GM23248 (cell line): Measurements from ENCODE around the gene DCAF5. TPM values are rescaled to one million over a fixed set of nuclear protein-coding genes. Genes with fewer than 3 reads are reported as not detected.

ENCODE experiments used
- DNase-seq: peaks from one replicate; pipeline ENCODE4 v3.0.0-alpha.2; 2015
- H2AFZ ChIP-seq: fragments of 200-600 bp; sonication (generic); 2 replicates; pipeline ENCODE4 v1.6.1; 2016; ENCODE audit warnings: antibody characterized with exemption
- H3F3A ChIP-seq: fragments of 200-600 bp; sonication (generic); 2 replicates; pipeline ENCODE4 v1.6.1; 2016; ENCODE audit warnings: mild to moderate bottlenecking, antibody characterized with exemption, mixed run types; ENCODE audit not compliant: insufficient read depth
- H3K27ac ChIP-seq: fragments of 200-600 bp; sonication (generic); 2 replicates; pipeline ENCODE4 v1.5.1; 2016; ENCODE audit warnings: mild to moderate bottlenecking
- H3K27me3 ChIP-seq: fragments of 200-600 bp; sonication (generic); replicated peaks from 2 replicates; pipeline ENCODE4 v1.6.1; 2016; ENCODE audit warnings: mild to moderate bottlenecking; ENCODE audit not compliant: insufficient read depth
- H3K36me3 ChIP-seq: fragments of 200-600 bp; sonication (generic); 2 replicates; pipeline ENCODE4 v1.6.1; 2016; ENCODE audit warnings: low read depth, mild to moderate bottlenecking
- H3K4me1 ChIP-seq: fragments of 200-600 bp; sonication (generic); 2 replicates; pipeline ENCODE4 v1.6.1; 2016; ENCODE audit warnings: mild to moderate bottlenecking; ENCODE audit not compliant: insufficient read depth
- H3K4me2 ChIP-seq: fragments of 200-600 bp; sonication (generic); one replicate; pipeline ENCODE4 v1.6.1; 2016; ENCODE audit warnings: mild to moderate bottlenecking; ENCODE audit not compliant: unreplicated experiment
- H3K4me3 ChIP-seq: fragments of 200-600 bp; sonication (generic); 2 replicates; pipeline ENCODE4 v1.5.1; 2016; ENCODE audit warnings: mild to moderate bottlenecking
- H3K79me2 ChIP-seq: fragments of 200-600 bp; sonication (generic); 2 replicates; pipeline ENCODE4 v1.6.1; 2016; ENCODE audit warnings: mild to moderate bottlenecking; ENCODE audit not compliant: insufficient read depth
- H3K9ac ChIP-seq: fragments of 200-600 bp; sonication (generic); 2 replicates; pipeline ENCODE4 v1.6.1; 2016; ENCODE audit warnings: mild to moderate bottlenecking
- H3K9me2 ChIP-seq: fragments of 200-600 bp; sonication (generic); 2 replicates; pipeline ENCODE4 v1.6.1; 2016; ENCODE audit warnings: mixed run types, mild to moderate bottlenecking, moderate library complexity; ENCODE audit not compliant: insufficient read depth
- H3K9me3 ChIP-seq: fragments of 200-600 bp; sonication (generic); one replicate; pipeline ENCODE4 v1.6.1; 2017; ENCODE audit warnings: low read depth
- H4K20me1 ChIP-seq: fragments of 200-600 bp; sonication (generic); 2 replicates; pipeline ENCODE4 v1.6.0; 2016; ENCODE audit not compliant: insufficient read depth
- EZH2 ChIP-seq: fragments of 200-600 bp; sonication (generic); IDR thresholded peaks from 2 replicates; pipeline ENCODE4 v1.6.1; 2018; ENCODE audit warnings: antibody characterized with exemption, mild to moderate bottlenecking; ENCODE audit not compliant: insufficient read depth, poor library complexity, severe bottlenecking
- EZH2phosphoT487 ChIP-seq: fragments of 200-600 bp; sonication (generic); IDR thresholded peaks from 2 replicates; pipeline ENCODE4 v1.6.1; 2018; ENCODE audit warnings: antibody characterized with exemption, moderate library complexity, mild to moderate bottlenecking, low read depth; ENCODE audit not compliant: insufficient read depth
- WGBS, 2 experiments: methylation state at CpG; one replicate each; pipeline ENCODE4 v1.1.6; 2015 to 2017; ENCODE audit warnings: low lambda C conversion rate in 2 of 2, low coverage in 1 of 2; ENCODE audit errors: missing lambda C conversion rate in 2 of 2; 5-methylcytosine and 5-hydroxymethylcytosine counted together
- in situ Hi-C: fragments of 300-500 bp; cut with MboI; formaldehyde crosslinking; loops from 2 replicates; pipeline ENCODE4 v1.15.0; 2020
- polyA plus RNA-seq: library from polyadenylated mRNA; unstranded; fragments of >200 nt; fragmentation: Nextera tagmentation; extraction: Ambion mirVana; gene quantifications from 2 replicates; pipeline ENCODE4 v1.2.1, GENCODE V29; 2016
- total RNA-seq: library from RNA; depleted of rRNA; stranded (reverse); fragments of >200 nt; shearing (Covaris generic); gene quantifications from 2 replicates; pipeline ENCODE4 v1.2.3, GENCODE V29; 2014; rRNA removed

DCAF5 gene, protein sequence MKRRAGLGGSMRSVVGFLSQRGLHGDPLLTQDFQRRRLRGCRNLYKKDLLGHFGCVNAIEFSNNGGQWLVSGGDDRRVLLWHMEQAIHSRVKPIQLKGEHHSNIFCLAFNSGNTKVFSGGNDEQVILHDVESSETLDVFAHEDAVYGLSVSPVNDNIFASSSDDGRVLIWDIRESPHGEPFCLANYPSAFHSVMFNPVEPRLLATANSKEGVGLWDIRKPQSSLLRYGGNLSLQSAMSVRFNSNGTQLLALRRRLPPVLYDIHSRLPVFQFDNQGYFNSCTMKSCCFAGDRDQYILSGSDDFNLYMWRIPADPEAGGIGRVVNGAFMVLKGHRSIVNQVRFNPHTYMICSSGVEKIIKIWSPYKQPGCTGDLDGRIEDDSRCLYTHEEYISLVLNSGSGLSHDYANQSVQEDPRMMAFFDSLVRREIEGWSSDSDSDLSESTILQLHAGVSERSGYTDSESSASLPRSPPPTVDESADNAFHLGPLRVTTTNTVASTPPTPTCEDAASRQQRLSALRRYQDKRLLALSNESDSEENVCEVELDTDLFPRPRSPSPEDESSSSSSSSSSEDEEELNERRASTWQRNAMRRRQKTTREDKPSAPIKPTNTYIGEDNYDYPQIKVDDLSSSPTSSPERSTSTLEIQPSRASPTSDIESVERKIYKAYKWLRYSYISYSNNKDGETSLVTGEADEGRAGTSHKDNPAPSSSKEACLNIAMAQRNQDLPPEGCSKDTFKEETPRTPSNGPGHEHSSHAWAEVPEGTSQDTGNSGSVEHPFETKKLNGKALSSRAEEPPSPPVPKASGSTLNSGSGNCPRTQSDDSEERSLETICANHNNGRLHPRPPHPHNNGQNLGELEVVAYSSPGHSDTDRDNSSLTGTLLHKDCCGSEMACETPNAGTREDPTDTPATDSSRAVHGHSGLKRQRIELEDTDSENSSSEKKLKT
- 24.5 and 40.2 TPM in 2 replicates for total RNA-seq
- polyA plus RNA-seq, result 24.4 and 26.4 TPM in 2 replicates

DNA sequence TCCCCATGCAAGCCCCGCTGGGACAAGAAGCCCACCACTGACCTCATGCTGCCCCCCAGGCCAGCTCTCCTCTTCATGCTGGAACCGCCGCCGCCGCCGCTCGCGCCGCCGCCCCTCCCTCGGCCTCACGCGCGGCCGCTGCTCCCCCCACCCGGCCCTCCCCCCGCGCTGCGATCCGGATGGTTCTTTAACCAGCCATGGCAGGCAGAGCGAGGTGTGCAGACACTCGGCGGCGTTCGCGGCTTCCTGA is at the start of gene DCAF5:
Gene DCAF5 (minus strand): TSS at position 218 of the 250 bp plus-strand sequence. CDS start 141 bp downstream, at position 77.
- TF ChIP-seq EZH2, result no peak
- no peak for TF ChIP-seq EZH2phosphoT487
- Histone ChIP-seq H3K4me2 (peak within 1 kb of the TSS; percentile 95), H3F3A (peaks cover 14% of the 10 kb centered on the region; the same call in 1 of the 2 replicates), H3K9me2 (no peaks in the 10 kb centered on the region), H3K9me3 (no peaks in the 10 kb centered on the region), H3K79me2 (peaks cover 48% of the 10 kb centered on the region), H3K4me3 (peak within 1 kb of the TSS; percentile 98), H3K27ac (peak within 1 kb of the TSS; percentile 74), H3K36me3 (no peaks in the 10 kb centered on the region), H4K20me1 (0 out of 2 replicates have a peak, but pooled peaks cover 2% of the 10 kb centered on the region), H3K4me1 (peaks cover 34% of the 10 kb centered on the region), H3K9ac (peak within 1 kb of the TSS; percentile 93), H3K27me3 (no peaks in the 10 kb centered on the region), H2AFZ (peak within 1 kb of the TSS; percentile 91)
- WGBS, 2 experiments, result 0% methylated on average over 1 to 26 of the region's 26 CpGs
- in situ Hi-C loops, result no loop called here
- peak; percentile 97 for DNase-seq

DNA sequence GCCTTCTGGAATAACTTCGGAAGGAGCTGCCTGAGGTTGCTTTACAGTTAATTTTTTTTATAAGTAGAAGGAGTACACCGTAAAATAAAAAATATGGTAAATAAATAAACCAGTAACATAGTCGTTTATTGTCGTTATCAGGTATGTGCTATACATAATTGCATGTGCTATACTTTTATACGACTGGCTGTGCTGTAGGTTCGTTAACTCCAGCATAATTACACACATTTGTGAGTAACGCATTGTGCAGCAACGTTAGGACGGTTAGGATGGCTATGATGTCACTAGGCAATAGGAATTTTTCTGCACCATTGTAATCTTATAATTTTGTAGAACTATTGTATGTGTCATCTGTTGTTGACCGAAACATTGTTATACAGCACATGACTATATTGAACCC is 46.9 kb upstream of the DCAF5 start:
- no peak overlapping the region for H3K4me3 ChIP-seq
- 94 to 97% methylated on average over 10 of the region's 10 CpGs for WGBS, 2 experiments
- H4K20me1 ChIP-seq, result no peaks in the 10 kb centered on the region
- DNase-seq, result no peak
- H3K79me2 ChIP-seq, result peaks cover 55% of the 10 kb centered on the region
- no peaks in the 10 kb centered on the region for H3K9me2 ChIP-seq
- no peak for TF ChIP-seq EZH2
- TF ChIP-seq EZH2phosphoT487, result no peak
- H3K36me3 ChIP-seq, result no peaks in the 10 kb centered on the region
- H3K27me3 ChIP-seq, result no peaks in the 10 kb centered on the region
- H3K9me3 ChIP-seq, result no peaks in the 10 kb centered on the region
- H3K27ac ChIP-seq, result no peak overlapping the region
- no peak overlapping the region for H3K9ac ChIP-seq
- H2AFZ ChIP-seq, result no peak overlapping the region
- H3F3A ChIP-seq, result no peaks in the 10 kb centered on the region
- H3K4me2 ChIP-seq, result no peak overlapping the region
- in situ Hi-C loops, result no loop called here
- H3K4me1 ChIP-seq, result no peaks in the 10 kb centered on the region

DNA sequence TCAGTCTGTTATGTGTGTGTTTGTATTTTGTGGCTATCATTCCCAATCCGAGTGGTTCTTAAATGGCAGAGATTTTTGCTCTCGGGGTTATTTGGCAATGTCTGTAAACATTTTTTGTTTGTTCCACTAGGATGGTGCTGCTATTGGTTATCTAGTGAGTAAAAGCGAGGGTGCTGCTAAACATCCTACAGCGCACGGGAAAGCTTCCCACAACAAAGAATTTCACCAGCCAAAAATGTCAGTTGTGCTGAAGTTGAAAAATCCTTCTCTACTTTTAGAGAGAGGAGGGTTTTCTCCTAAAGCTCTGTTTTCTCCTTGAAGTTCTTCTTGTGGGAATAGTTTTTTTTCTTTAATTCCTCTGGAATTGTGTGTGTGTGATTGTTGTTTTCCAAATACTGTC is 40.8 kb upstream of the DCAF5 start:
- no peak overlapping the region for H2AFZ ChIP-seq
- no peaks in the 10 kb centered on the region for H3K36me3 ChIP-seq
- H3K79me2 ChIP-seq, result peaks cover 50% of the 10 kb centered on the region
- no peak overlapping the region for H3K4me2 ChIP-seq
- H3K9ac ChIP-seq, result no peak overlapping the region
- H3K4me3 ChIP-seq, result no peak overlapping the region
- H3F3A ChIP-seq, result peaks cover 5% of the 10 kb centered on the region; the same call in 1 of the 2 replicates
- 94 to 95% methylated on average over 5 of the region's 5 CpGs for WGBS, 2 experiments
- no peaks in the 10 kb centered on the region for H3K9me3 ChIP-seq
- peaks cover 7% of the 10 kb centered on the region; the same call in 1 of the 2 replicates for H3K4me1 ChIP-seq
- H3K9me2 ChIP-seq, result no peaks in the 10 kb centered on the region
- H3K27me3 ChIP-seq, result no peaks in the 10 kb centered on the region
- in situ Hi-C loops, result no loop called here
- H4K20me1 ChIP-seq, result no peaks in the 10 kb centered on the region
- no peak for DNase-seq
- H3K27ac ChIP-seq, result no peak overlapping the region
- TF ChIP-seq EZH2phosphoT487, result no peak
- TF ChIP-seq EZH2, result no peak
